Neural crest cell (in vitro differentiated cells): ENCODE results near the gene TGM3. TPM values are rescaled to one million over a fixed set of nuclear protein-coding genes. Genes with fewer than 3 reads are reported as not detected.

Experiments
- DNase-seq: peaks from one replicate; pipeline ENCODE4 v3.0.0; 2021; ENCODE audit warnings: low read depth, mixed read lengths, low spot score
- H3K27ac Mint-ChIP-seq: one replicate; pipeline ENCODE4 v1.8.0; 2021; ENCODE audit warnings: mild to moderate bottlenecking, mixed read lengths; ENCODE audit not compliant: unreplicated experiment
- H3K27me3 Mint-ChIP-seq: 2 replicates; pipeline ENCODE4 v1.8.0; 2021; ENCODE audit warnings: low read depth, mild to moderate bottlenecking, mixed read lengths
- H3K36me3 Mint-ChIP-seq: 2 replicates; pipeline ENCODE4 v1.8.0; 2021; ENCODE audit warnings: low read depth, mild to moderate bottlenecking, mixed read lengths
- H3K4me1 Mint-ChIP-seq: 2 replicates; pipeline ENCODE4 v1.8.0; 2021; ENCODE audit warnings: mixed read lengths
- H3K4me3 Mint-ChIP-seq: one replicate; pipeline ENCODE4 v1.8.0; 2021; ENCODE audit warnings: mild to moderate bottlenecking, mixed read lengths
- H3K9me3 Mint-ChIP-seq: 2 replicates; pipeline ENCODE4 v1.8.0; 2021; ENCODE audit warnings: mixed read lengths
- CTCF ChIP-seq: fragments of 200-600 bp; sonication (generic); conservative IDR thresholded peaks from 2 replicates; pipeline ENCODE4 v1.5.0; 2021; ENCODE audit warnings: antibody characterized with exemption, mild to moderate bottlenecking
- total RNA-seq: library from RNA; stranded (reverse); gene quantifications from 2 replicates; pipeline ENCODE4 v1.2.1, GENCODE V29; 2021

Gene TGM3
- total RNA-seq, 1 donor from 2014 or later, result 0.23 TPM

GRCh38 chr20:2301164-2301622 lies 5.4 kb downstream of the TGM3 start:
- Mint-ChIP-seq H3K36me3 (no peaks in the 10 kb centered on the region), H3K27me3 (peaks cover 2% of the 10 kb centered on the region), H3K4me3 (no peak overlapping the region), H3K27ac (no peak overlapping the region), H3K4me1 (peaks cover 15% of the 10 kb centered on the region), H3K9me3 (no peaks in the 10 kb centered on the region)
- DNase-seq, result no peak
- no peak for TF ChIP-seq CTCF

GRCh38 chr20:2302384-2303060 lies 6.7 kb downstream of the TGM3 start:
- no peak for TF ChIP-seq CTCF
- peaks cover 2% of the 10 kb centered on the region for H3K27me3 Mint-ChIP-seq
- DNase-seq, result no peak
- H3K4me3 Mint-ChIP-seq, result no peak overlapping the region
- no peak overlapping the region for H3K27ac Mint-ChIP-seq
- H3K36me3 Mint-ChIP-seq, result no peaks in the 10 kb centered on the region
- H3K9me3 Mint-ChIP-seq, result no peaks in the 10 kb centered on the region
- H3K4me1 Mint-ChIP-seq, result peaks cover 1% of the 10 kb centered on the region

- H3K36me3 Mint-ChIP-seq, result no peaks in the 10 kb centered on the region
- no peaks in the 10 kb centered on the region for H3K9me3 Mint-ChIP-seq
- no peak for TF ChIP-seq CTCF
- DNase-seq, result no peak
- H3K4me1 Mint-ChIP-seq, result no peaks in the 10 kb centered on the region
- H3K4me3 Mint-ChIP-seq, result no peak overlapping the region
- H3K27ac Mint-ChIP-seq, result no peak overlapping the region
- peaks cover 2% of the 10 kb centered on the region for H3K27me3 Mint-ChIP-seq
These were observed 7.9 kb downstream of the TGM3 start for GRCh38 chr20:2303673-2304072.

GRCh38 chr20:2304180-2304579 lies 8.4 kb downstream of the TGM3 start:
- Mint-ChIP-seq H3K36me3 (no peaks in the 10 kb centered on the region), H3K4me1 (no peaks in the 10 kb centered on the region), H3K9me3 (no peaks in the 10 kb centered on the region), H3K27me3 (peaks cover 2% of the 10 kb centered on the region), H3K4me3 (no peak overlapping the region), H3K27ac (no peak overlapping the region)
- DNase-seq, result no peak
- no peak for TF ChIP-seq CTCF

GRCh38 chr20:2305029-2305428 lies 9.2 kb downstream of the TGM3 start:
- no peak overlapping the region for H3K4me3 Mint-ChIP-seq
- DNase-seq, result no peak
- TF ChIP-seq CTCF, result no peak
- no peaks in the 10 kb centered on the region for H3K36me3 Mint-ChIP-seq
- no peak overlapping the region for H3K27ac Mint-ChIP-seq
- no peaks in the 10 kb centered on the region for H3K4me1 Mint-ChIP-seq
- H3K27me3 Mint-ChIP-seq, result peaks cover 2% of the 10 kb centered on the region
- no peaks in the 10 kb centered on the region for H3K9me3 Mint-ChIP-seq
